ENCODE measurements around the gene SAMSN1.
A peak's percentile ranks its signal among the peaks of the same experiment; 100 is the strongest.

SAMSN1 gene
- total RNA-seq, result 132 to 298 reads per million in 2 donors

GRCh38 chr21:14545906-14546480, at the start of gene SAMSN1:
Gene SAMSN1, minus strand, starts transcription at chr21:14546315. Its CDS starts 54 bp downstream, at chr21:14546261.
- peak; percentile 55 for DNase-seq

GRCh38 chr21:14595449-14595848, 49.3 kb upstream of the SAMSN1 start:
- no peak for DNase-seq

- no peak for DNase-seq
These were observed 48.9 kb upstream of the SAMSN1 start for GRCh38 chr21:14594967-14595366.

- no peak for DNase-seq
These were observed 47.1 kb upstream of the SAMSN1 start for GRCh38 chr21:14593230-14593629.

GRCh38 chr21:14592296-14593000, 46.3 kb upstream of the SAMSN1 start:
- no peak for DNase-seq

GRCh38 chr21:14591882-14592281, 45.8 kb upstream of the SAMSN1 start:
- no peak for DNase-seq

- no peak for DNase-seq
These were observed 45.3 kb upstream of the SAMSN1 start for GRCh38 chr21:14591377-14591776.

- DNase-seq, result no peak
These were observed 43.9 kb upstream of the SAMSN1 start for GRCh38 chr21:14589855-14590563.

GRCh38 chr21:14587266-14587665, 41.2 kb upstream of the SAMSN1 start:
- DNase-seq, result no peak

GRCh38 chr21:14585122-14585521, 39.0 kb upstream of the SAMSN1 start:
- no peak for DNase-seq

GRCh38 chr21:14584357-14585095, 38.4 kb upstream of the SAMSN1 start:
- DNase-seq, result no peak

GRCh38 chr21:14583629-14584255, 37.6 kb upstream of the SAMSN1 start:
- no peak for DNase-seq

GRCh38 chr21:14582934-14583628, 37.0 kb upstream of the SAMSN1 start:
- no peak for DNase-seq

GRCh38 chr21:14581902-14582457, 35.9 kb upstream of the SAMSN1 start:
- peak; percentile 8 for DNase-seq

GRCh38 chr21:14573244-14573643, 27.1 kb upstream of the SAMSN1 start:
- no peak for DNase-seq

GRCh38 chr21:14572204-14572780, 26.2 kb upstream of the SAMSN1 start:
- DNase-seq, result no peak

- no peak for DNase-seq
These were observed 23.8 kb upstream of the SAMSN1 start for GRCh38 chr21:14569868-14570267.

GRCh38 chr21:14569026-14569621, 23.0 kb upstream of the SAMSN1 start:
- DNase-seq, result no peak

GRCh38 chr21:14567331-14568279, 21.5 kb upstream of the SAMSN1 start:
- DNase-seq, result no peak

GRCh38 chr21:14566894-14567293, 20.8 kb upstream of the SAMSN1 start:
- DNase-seq, result no peak

Data from T-helper 9 cell (primary cell).